Testis (tissue), 5 donors: Measurements from ENCODE around the gene TFCP2L1. TPM values are rescaled to one million over a fixed set of nuclear protein-coding genes. Genes with fewer than 3 reads are reported as not detected.
"Not testable (repeated sequence)": the region's sequence is repeated elsewhere in the genome, so short reads cannot be mapped to it uniquely, and the experiment has no call there.

Experiments
- DNase-seq: peaks from one replicate; pipeline ENCODE4 v3.0.0-alpha.2; 2019
- H3K27ac ChIP-seq, 2 donors: fragments of 200-600 bp; sonication (generic); one replicate each; pipeline ENCODE4 v1.5.1; 2019
- H3K27me3 ChIP-seq: fragments of 200-600 bp; sonication (generic); one replicate; pipeline ENCODE4 v1.5.1; 2019
- H3K36me3 ChIP-seq: fragments of 200-600 bp; sonication (generic); one replicate; pipeline ENCODE4 v1.5.1; 2017; ENCODE audit warnings: low read depth; ENCODE audit errors: missing control alignments
- H3K4me1 ChIP-seq: fragments of 200-600 bp; sonication (generic); one replicate; pipeline ENCODE4 v1.5.1; 2019
- H3K4me3 ChIP-seq, 2 donors: fragments of 200-600 bp; sonication (generic); one replicate each; pipeline ENCODE4 v1.5.1; 2017 to 2019
- H3K9me3 ChIP-seq: fragments of 200-600 bp; sonication (generic); one replicate; pipeline ENCODE4 v1.5.1; 2017
- CTCF ChIP-seq, 3 experiments: fragments of 450-650 bp in 2 of 3; fragments of 200-600 bp in 1 of 3; sonication (generic) in 1 of 3; IDR thresholded peaks; one replicate each; pipeline ENCODE4 v1.5.1; 2016 to 2019; ENCODE audit warnings: antibody characterized with exemption in 3 of 3, mild to moderate bottlenecking in 2 of 3, moderate library complexity in 1 of 3
- POLR2A ChIP-seq: fragments of 450-650 bp; IDR thresholded peaks from one replicate; pipeline ENCODE4 v1.6.1; 2017; ENCODE audit warnings: antibody characterized with exemption, mild to moderate bottlenecking, moderate library complexity
- WGBS, 2 donors: methylation state at CpG; one replicate each; pipeline ENCODE4 v1.1.5; 2018; 5-methylcytosine and 5-hydroxymethylcytosine counted together
- intact Hi-C: fragments of 100-400 bp; cut with DNase I; formaldehyde crosslinking; loops from one replicate; pipeline ENCODE4 v1.15.1; 2023; ENCODE audit warnings: low total_unique reads
- long read RNA-seq, 2 donors: transcript quantifications; one replicate each; lab custom pipeline, GENCODE V29; 2026
- polyA plus RNA-seq: library from polyadenylated mRNA; stranded (reverse); fragments of 350-450 nt; fragmentation: Illumina TruSeq; extraction: RNeasy Lipid Tissue Mini Kit (QIAGEN cat#74804); gene quantifications from one replicate; pipeline ENCODE4 v1.2.3, GENCODE V29; 2014; ENCODE audit warnings: low read depth, low replicate concordance; ENCODE audit not compliant: insufficient read depth
- total RNA-seq, 2 donors: library from RNA; depleted of rRNA; stranded (reverse); fragments of >200 nt; gene quantifications; one replicate each; pipeline ENCODE4 v1.2.3, GENCODE V29; 2016

Gene TFCP2L1, protein sequence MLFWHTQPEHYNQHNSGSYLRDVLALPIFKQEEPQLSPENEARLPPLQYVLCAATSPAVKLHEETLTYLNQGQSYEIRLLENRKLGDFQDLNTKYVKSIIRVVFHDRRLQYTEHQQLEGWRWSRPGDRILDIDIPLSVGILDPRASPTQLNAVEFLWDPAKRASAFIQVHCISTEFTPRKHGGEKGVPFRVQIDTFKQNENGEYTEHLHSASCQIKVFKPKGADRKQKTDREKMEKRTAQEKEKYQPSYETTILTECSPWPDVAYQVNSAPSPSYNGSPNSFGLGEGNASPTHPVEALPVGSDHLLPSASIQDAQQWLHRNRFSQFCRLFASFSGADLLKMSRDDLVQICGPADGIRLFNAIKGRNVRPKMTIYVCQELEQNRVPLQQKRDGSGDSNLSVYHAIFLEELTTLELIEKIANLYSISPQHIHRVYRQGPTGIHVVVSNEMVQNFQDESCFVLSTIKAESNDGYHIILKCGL
- 1 to 10 TPM; 3.1 to 5.1 TPM for total RNA-seq
- 2.5 TPM for polyA plus RNA-seq
- long read RNA-seq, donor 1, full-length matches to known transcripts = 3 of 3 reads
- long read RNA-seq, donor 1, partial matches to known transcripts = 0 of 3 reads
- long read RNA-seq, donor 1, other reads (novel, unspliced or antisense) = 0 of 3 reads
- long read RNA-seq, donor 2, full-length matches to known transcripts = 3 of 3 reads
- long read RNA-seq, donor 2, partial matches to known transcripts = 0 of 3 reads
- long read RNA-seq, donor 2, other reads (novel, unspliced or antisense) = 0 of 3 reads

- H3K36me3 ChIP-seq = no peaks in the 10 kb centered on the region
- H3K27me3 ChIP-seq = no peaks in the 10 kb centered on the region
- peak within 1 kb of the TSS; percentile 50 to 59 for H3K4me3 ChIP-seq
- no peak for TF ChIP-seq CTCF (IDR thresholded peaks at IDR 0.05)
- TF ChIP-seq POLR2A = no peak
- H3K4me1 ChIP-seq = peaks cover 3% of the 10 kb centered on the region
- 0 to 1% methylated on average over 12 to 84 of the region's 119 CpGs for WGBS, 2 donors
- H3K9me3 ChIP-seq = no peaks in the 10 kb centered on the region
- intact Hi-C loops = no loop called here
- peak within 1 kb of the TSS in 1 of 2 donors; percentile 4 for H3K27ac ChIP-seq
- peak; percentile 30 for DNase-seq
These were observed at the start of gene TFCP2L1 for GRCh38 chr2:121284463-121285449. TSS of gene TFCP2L1 (minus strand) at chr2:121285202. CDS start at chr2:121285109, 93 bp downstream.

- no peaks in the 10 kb centered on the region for H3K9me3 ChIP-seq
- intact Hi-C loops = no loop called here
- H3K27me3 ChIP-seq = no peaks in the 10 kb centered on the region
- H3K4me3 ChIP-seq = no peak overlapping the region
- 71 to 80% methylated on average over 12 of the region's 12 CpGs for WGBS, 2 donors
- no peaks in the 10 kb centered on the region for H3K36me3 ChIP-seq
- H3K4me1 ChIP-seq = no peaks in the 10 kb centered on the region
- H3K27ac ChIP-seq = no peak overlapping the region
- no peak for DNase-seq
- TF ChIP-seq POLR2A = no peak
- no peak for TF ChIP-seq CTCF (IDR thresholded peaks at IDR 0.05)
These were observed 49.0 kb upstream of the TFCP2L1 start for GRCh38 chr2:121333834-121334558.

DNA sequence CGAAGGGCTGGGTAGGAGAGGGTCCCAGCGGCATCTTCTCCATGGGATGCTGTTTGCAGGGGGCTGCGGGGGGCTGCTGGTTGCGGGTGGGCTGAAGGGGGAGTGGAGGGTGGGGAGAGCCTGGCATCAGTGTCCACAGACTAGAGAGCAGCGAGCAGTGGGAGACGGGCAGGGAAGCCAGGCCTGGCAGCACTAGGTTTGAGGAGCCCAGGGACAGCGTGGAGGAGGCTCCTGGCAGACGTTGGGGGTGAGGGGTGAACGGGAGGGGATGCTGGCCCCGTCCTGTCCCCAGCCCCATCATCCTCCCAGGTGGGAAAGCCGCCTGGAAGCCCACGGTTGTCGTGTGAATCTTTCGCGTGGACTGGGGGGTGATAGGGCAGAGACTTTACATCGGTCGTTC, 48.2 kb upstream of the TFCP2L1 start:
- no peaks in the 10 kb centered on the region for H3K36me3 ChIP-seq
- H3K9me3 ChIP-seq = no peaks in the 10 kb centered on the region
- intact Hi-C loops = no loop called here
- no peak overlapping the region for H3K27ac ChIP-seq
- no peaks in the 10 kb centered on the region for H3K4me1 ChIP-seq
- no peak overlapping the region for H3K4me3 ChIP-seq
- 67 to 76% methylated on average over 15 to 17 of the region's 17 CpGs for whole genome bisulfite sequencing, 2 donors
- no peaks in the 10 kb centered on the region for H3K27me3 ChIP-seq
- TF ChIP-seq CTCF (IDR thresholded peaks at IDR 0.05) (no peak), POLR2A (no peak)
- no peak for DNase-seq

GRCh38 chr2:121331324-121331723, 46.3 kb upstream of the TFCP2L1 start:
- H3K27ac ChIP-seq, H3K36me3 ChIP-seq, intact Hi-C loops, H3K27me3 ChIP-seq, H3K4me1 ChIP-seq, H3K9me3 ChIP-seq, H3K4me3 ChIP-seq, DNase-seq: not testable (repeated sequence)
- whole genome bisulfite sequencing, 2 donors = 85 to 93% methylated on average over 8 of the region's 8 CpGs
